H1 (cell line): ENCODE data around the gene WDR33. TPM values are rescaled to one million over a fixed set of nuclear protein-coding genes. Genes with fewer than 3 reads are reported as not detected.

ENCODE experiments used
- CTCF ChIA-PET: fragments of 300-600 bp; sonication (Branson Sonifier 250); formaldehyde crosslinking; loops from one replicate; lab custom pipeline; 2021; ENCODE audit not compliant: partially characterized antibody; lab: Charles Lee
- POLR2A ChIA-PET: fragments of 300-600 bp; sonication (Branson Sonifier 250); formaldehyde crosslinking; loops from one replicate; lab custom pipeline; 2021; ENCODE audit warnings: inconsistent platforms; ENCODE audit not compliant: partially characterized antibody; lab: Charles Lee
- DNase-seq, 2 experiments: peaks; one replicate each; pipeline versions ENCODE4 v3.0.0 to v3.0.0-alpha.2; 2010 to 2022; ENCODE audit warnings: low spot score in 2 of 2, low read depth in 1 of 2, mixed read lengths in 1 of 2
- FAIRE-seq: peaks from 2 replicates; lab custom pipeline; 2011; peaks lifted over from hg19 to GRCh38; lab: Jason Lieb, UNC
- H2AFZ ChIP-seq: 2 replicates; pipeline ENCODE4 v1.8.1; 2012; ENCODE audit warnings: low read length, inconsistent platforms
- H2AK5ac ChIP-seq: 2 replicates; pipeline ENCODE4 v1.6.1; 2013; ENCODE audit warnings: low read depth, low read length
- H2BK120ac ChIP-seq: replicated peaks from 2 replicates; pipeline ENCODE3; 2013; ENCODE audit warnings: low read depth, low read length, inconsistent platforms
- H2BK12ac ChIP-seq: 2 replicates; pipeline ENCODE4 v1.6.1; 2013; ENCODE audit warnings: low read depth, low read length
- H2BK15ac ChIP-seq: 2 replicates; pipeline ENCODE4 v1.6.1; 2013; ENCODE audit warnings: low read length
- H2BK20ac ChIP-seq: 2 replicates; pipeline ENCODE4 v1.6.1; 2013; ENCODE audit warnings: low read length
- H2BK5ac ChIP-seq: 2 replicates; pipeline ENCODE4 v1.6.1; 2013; ENCODE audit warnings: low read depth, low read length
- H3K14ac ChIP-seq: 2 replicates; pipeline ENCODE4 v1.6.1; 2013; ENCODE audit warnings: inconsistent platforms; ENCODE audit not compliant: insufficient read length
- H3K18ac ChIP-seq: 2 replicates; pipeline ENCODE4 v1.6.1; 2013; ENCODE audit warnings: low read length; ENCODE audit errors: extremely low read depth
- H3K23ac ChIP-seq: 2 replicates; pipeline ENCODE4 v1.6.1; 2013; ENCODE audit warnings: inconsistent platforms; ENCODE audit not compliant: insufficient read length
- H3K23me2 ChIP-seq: 2 replicates; pipeline ENCODE4 v1.6.1; 2013; ENCODE audit warnings: low read depth, low read length
- H3K27ac ChIP-seq: 2 replicates; pipeline ENCODE4 v1.6.1; 2011; ENCODE audit warnings: low read depth, low read length, inconsistent platforms
- H3K27me3 ChIP-seq, 4 experiments: replicated peaks in 1 of 4; 1 replicate in 1 of 4; 2 replicates in 3 of 4; pipeline versions ENCODE4 v1.6.1 to v1.8.1; 2011 to 2013; ENCODE audit warnings: low read length in 3 of 4, mild to moderate bottlenecking in 3 of 4, inconsistent platforms in 2 of 4, mixed read lengths in 2 of 4, moderate library complexity in 1 of 4; ENCODE audit not compliant: control insufficient read depth in 3 of 4, insufficient read depth in 3 of 4; ENCODE audit errors: extremely low read depth in 1 of 4
- H3K36me3 ChIP-seq, 4 experiments: 2 replicates each; pipeline versions ENCODE4 v1.6.1 to v1.8.1; 2011 to 2013; ENCODE audit warnings: mild to moderate bottlenecking in 4 of 4, low read length in 3 of 4, moderate library complexity in 2 of 4, control low read depth in 1 of 4, inconsistent platforms in 1 of 4; ENCODE audit not compliant: insufficient read depth in 4 of 4, control insufficient read depth in 2 of 4
- H3K4ac ChIP-seq: replicated peaks from 2 replicates; pipeline ENCODE3; 2013; ENCODE audit warnings: low read length, low read depth, mixed read lengths, inconsistent platforms; ENCODE audit not compliant: insufficient read length
- H3K4me1 ChIP-seq, 4 experiments: replicated peaks in 1 of 4; 1 replicate in 1 of 4; 2 replicates in 3 of 4; pipeline versions ENCODE4 v1.6.1 to v1.8.1; 2011 to 2013; ENCODE audit warnings: low read length in 3 of 4, inconsistent platforms in 2 of 4, mixed read lengths in 1 of 4; ENCODE audit not compliant: insufficient read depth in 4 of 4, control insufficient read depth in 3 of 4
- H3K4me2 ChIP-seq, 2 experiments: 2 replicates each; pipeline versions ENCODE4 v1.6.1 to v1.8.1; 2011 to 2013; ENCODE audit warnings: low read depth in 2 of 2, low read length in 2 of 2, control low read depth in 1 of 2, inconsistent platforms in 1 of 2, mild to moderate bottlenecking in 1 of 2; ENCODE audit not compliant: insufficient read depth in 1 of 2
- H3K4me3 ChIP-seq, 4 experiments: fragments of 200-600, 300-600 bp in 1 of 4; sonication (generic), shearing (Covaris generic), sonication (Bioruptor Twin) in 1 of 4; 2 replicates each; pipeline versions ENCODE4 v1.5.1 to v1.8.1; 2011 to 2016; ENCODE audit warnings: low read length in 4 of 4, low read depth in 3 of 4, control low read depth in 2 of 4, inconsistent platforms in 2 of 4, mild to moderate bottlenecking in 2 of 4, mixed read lengths in 1 of 4, moderate library complexity in 1 of 4; ENCODE audit not compliant: insufficient read depth in 2 of 4; ENCODE audit errors: extremely low read depth in 1 of 4
- H3K56ac ChIP-seq: replicated peaks from 2 replicates; pipeline ENCODE3; 2013; ENCODE audit warnings: low read depth, mild to moderate bottlenecking, mixed read lengths, low read length, inconsistent platforms; ENCODE audit not compliant: insufficient read length
- H3K79me1 ChIP-seq: 2 replicates; pipeline ENCODE4 v1.6.1; 2013; ENCODE audit warnings: low read depth, low read length, control low read depth
- H3K79me2 ChIP-seq, 2 experiments: 2 replicates each; pipeline versions ENCODE4 v1.6.1 to v1.8.1; 2012 to 2013; ENCODE audit warnings: low read length in 2 of 2, mild to moderate bottlenecking in 2 of 2, inconsistent platforms in 1 of 2; ENCODE audit not compliant: insufficient read depth in 2 of 2, control insufficient read depth in 1 of 2
- H3K9ac ChIP-seq, 4 experiments: replicated peaks in 1 of 4; 1 replicate in 1 of 4; 2 replicates in 3 of 4; pipeline versions ENCODE4 v1.6.1 to v1.8.1; 2011 to 2013; ENCODE audit warnings: low read depth in 3 of 4, low read length in 3 of 4, control low read depth in 2 of 4, mild to moderate bottlenecking in 2 of 4, moderate library complexity in 2 of 4, inconsistent platforms in 1 of 4; ENCODE audit errors: extremely low read depth in 1 of 4
- H3K9me3 ChIP-seq, 2 experiments: 2 replicates each; pipeline versions ENCODE4 v1.6.1 to v1.8.1; 2012 to 2013; ENCODE audit warnings: mild to moderate bottlenecking in 2 of 2, moderate library complexity in 2 of 2, control low read depth in 1 of 2, inconsistent platforms in 1 of 2, low read depth in 1 of 2, low read length in 1 of 2, mixed read lengths in 1 of 2; ENCODE audit not compliant: insufficient read depth in 2 of 2
- H4K20me1 ChIP-seq, 2 experiments: replicated peaks in 1 of 2; 2 replicates each; pipeline versions ENCODE3 to v1.8.1; 2011 to 2013; ENCODE audit warnings: inconsistent platforms in 2 of 2, low read length in 2 of 2, mild to moderate bottlenecking in 1 of 2; ENCODE audit not compliant: insufficient read depth in 2 of 2, control insufficient read depth in 1 of 2
- H4K5ac ChIP-seq: 2 replicates; pipeline ENCODE4 v1.6.1; 2013; ENCODE audit warnings: low read length, low read depth, mixed read lengths, inconsistent platforms; ENCODE audit not compliant: insufficient read length
- H4K8ac ChIP-seq: 2 replicates; pipeline ENCODE4 v1.8.0; 2013; ENCODE audit warnings: mild to moderate bottlenecking, moderate library complexity, low read length, inconsistent platforms; ENCODE audit not compliant: insufficient read depth; ENCODE audit errors: extremely low read depth
- H4K91ac ChIP-seq: replicated peaks from 2 replicates; pipeline ENCODE3; 2013; ENCODE audit warnings: low read length, mixed read lengths, inconsistent platforms; ENCODE audit not compliant: insufficient read length
- CTBP2 ChIP-seq: IDR thresholded peaks from 2 replicates; pipeline ENCODE4 v1.7.0; 2011; ENCODE audit warnings: borderline replicate concordance, mild to moderate bottlenecking, moderate library complexity, mixed read lengths, low read length; ENCODE audit not compliant: insufficient read depth, insufficient read length
- E2F6 ChIP-seq: IDR thresholded peaks from 2 replicates; pipeline ENCODE4 v1.6.1; 2012; ENCODE audit warnings: inconsistent platforms
- EZH2 ChIP-seq: fragments of 200-600 bp; sonication (generic); IDR thresholded peaks from 2 replicates; pipeline ENCODE4 v1.7.1; 2012; ENCODE audit warnings: low read depth, mild to moderate bottlenecking, moderate library complexity, low read length, inconsistent platforms; ENCODE audit not compliant: severe bottlenecking
- HDAC2 ChIP-seq, 2 experiments: fragments of 300-600 bp in 1 of 2; sonication (generic) in 1 of 2; IDR thresholded peaks; 2 replicates each; pipeline ENCODE4 v1.6.1; 2011 to 2012; ENCODE audit warnings: low read depth in 2 of 2, low read length in 2 of 2, mild to moderate bottlenecking in 2 of 2, moderate library complexity in 2 of 2, borderline replicate concordance in 1 of 2, inconsistent platforms in 1 of 2
- HDAC6 ChIP-seq: IDR thresholded peaks from one replicate; pipeline ENCODE4 v1.7.1; 2012; ENCODE audit warnings: low read depth, mild to moderate bottlenecking, inconsistent platforms, low read length, moderate library complexity
- NANOG ChIP-seq: IDR thresholded peaks from 2 replicates; pipeline ENCODE4 v1.6.1; 2011; ENCODE audit warnings: low read length, low read depth, mild to moderate bottlenecking, inconsistent platforms; ENCODE audit not compliant: insufficient read depth, poor library complexity, severe bottlenecking
- RAD21 ChIP-seq, 2 experiments: IDR thresholded peaks in 1 of 2; conservative IDR thresholded peaks in 1 of 2; 2 replicates each; pipeline ENCODE4 v1.6.1; 2011; ENCODE audit warnings: low read depth in 2 of 2, low read length in 2 of 2, improper control_type of control experiment in 1 of 2, inconsistent platforms in 1 of 2, mild to moderate bottlenecking in 1 of 2, moderate library complexity in 1 of 2
- SIN3A ChIP-seq, 2 experiments: IDR thresholded peaks in 1 of 2; conservative IDR thresholded peaks in 1 of 2; 2 replicates each; pipeline ENCODE4 v1.6.1; 2011 to 2012; ENCODE audit warnings: low read length in 2 of 2, improper control_type of control experiment in 1 of 2, low read depth in 1 of 2, mild to moderate bottlenecking in 1 of 2
- WGBS, 2 experiments: shearing (Covaris generic) in 1 of 2; methylation state at CpG; one replicate each; pipeline versions ENCODE4 v1.1.6 to v1.1.7; 2013 to 2015; ENCODE audit warnings: low lambda C conversion rate in 2 of 2, mixed read lengths in 2 of 2, inconsistent platforms in 1 of 2, low coverage in 1 of 2, missing lambda C conversion rate in 1 of 2; ENCODE audit not compliant: insufficient replicate concordance in 2 of 2, insufficient coverage in 1 of 2, insufficient read length in 1 of 2; ENCODE audit errors: extremely low coverage in 1 of 2, missing lambda C conversion rate in 1 of 2; 5-methylcytosine and 5-hydroxymethylcytosine counted together
- polyA plus RNA-seq, 7 experiments: library from polyadenylated mRNA; depleted of rRNA in 3 of 7; stranded (reverse) in 5 of 7; unstranded in 2 of 7; fragments of >200 nt in 5 of 7; fragments of 200-250 nt in 2 of 7; gene quantifications; 1 replicate in 5 of 7; 2 replicates in 1 of 7; 4 replicates in 1 of 7; pipeline versions ENCODE4 v1.2.1 to v1.2.3, GENCODE V29; 2011 to 2013; ENCODE audit warnings: missing spikeins in 2 of 7, mixed read lengths in 2 of 7
- total RNA-seq: library from RNA; stranded (reverse); fragmentation: NEBNext Ultra II Directional; extraction: Animal tissue kit (Norgen Biotek cat#: 25700); gene quantifications from 2 replicates; pipeline ENCODE4 v1.2.1, GENCODE V29; 2021

WDR33 gene
- total and polyA plus RNA-seq, 2 of the 8 experiments (the other 6 are each of a cell fraction or from before 2014, with no cell fraction given), result 18.1 to 82.7 TPM

- Histone ChIP-seq H3K27ac (peak overlapping the region; percentile 96), H3K23ac (no peak overlapping the region), H4K91ac (peak overlapping the region; percentile 91), H3K9me3 (no peaks in the 10 kb centered on the region), H3K27me3 (no peaks in the 10 kb centered on the region), H3K79me1 (no peaks in the 10 kb centered on the region; the same call in 1 of the 2 replicates), H4K5ac (peak overlapping the region; percentile 95), H3K14ac (no peak overlapping the region), H3K4ac (peak overlapping the region; percentile 32), H2BK5ac (peak overlapping the region; percentile 69), H2BK12ac (no peak overlapping the region), H2AFZ (no peak overlapping the region; the same call in 1 of the 2 replicates), H3K23me2 (peaks cover 6% of the 10 kb centered on the region), H2BK15ac (peak overlapping the region; percentile 22; the same call in 1 of the 2 replicates), H2BK120ac (peak overlapping the region; percentile 74), H2BK20ac (no peak overlapping the region), H4K20me1 (peaks cover 4 to 10% of the 10 kb centered on the region in 2 experiments), H4K8ac (peak overlapping the region; percentile 99), H3K18ac (peak overlapping the region; percentile 88), H3K56ac (peak overlapping the region; percentile 90), H3K4me2 (peak overlapping the region; percentile 59 to 99), H3K4me1 (peaks cover 0 to 4% (median 3%) of the 10 kb centered on the region in 4 experiments; a peak in 6 of 7 replicates), H3K79me2 (peaks cover 0 to 13% of the 10 kb centered on the region in 2 experiments; a peak in 2 of 4 replicates), H2AK5ac (no peak overlapping the region), H3K36me3 (peaks cover 4 to 28% (median 7%) of the 10 kb centered on the region in 4 experiments; a peak in 6 of 8 replicates), H3K9ac (peak overlapping the region; percentile 70 to 100 (median 95)), H3K4me3 (peak overlapping the region; percentile 61 to 80 (median 63))
- POLR2A ChIA-PET, result interaction anchor here (0.7 to 4.6 kb wide), 21 partner anchors 8 to 408 kb away, joined by 3 to 25 read pairs (median 3); partner anchors contain the start of genes ERCC3, LIMS2 and WDR33
- WGBS, 2 experiments, result 2% methylated on average over 87 of the region's 108 CpGs; no CpG with 5 or more reads in 1 of the 2 experiments
- CTCF ChIA-PET, result interaction anchor here (0.8 kb wide), 3 partner anchors 13 to 52 kb away, joined by 3 to 4 read pairs (median 3); no protein-coding TSS in a partner anchor
- DNase-seq (peak; percentile 38 to 81), FAIRE-seq (no peak)
- TF ChIP-seq E2F6 (peak; percentile 73; the same call in 1 of the 2 replicates), HDAC2 (IDR thresholded peaks at IDR 0.05; ENCODE audit: borderline replicate concordance in 1 of 2, low read depth in 2 of 2, low read length in 2 of 2) (peak in 1 of 2 experiments; percentile 78; a peak in 1 of 4 replicates), RAD21 (IDR thresholded peaks at IDR 0.05 in 1 of 2, conservative IDR thresholded peaks at IDR 0.05 in 1 of 2; ENCODE audit: low read depth in 2 of 2, low read length in 2 of 2) (peak; percentile 28 to 35; a peak in 2 of 4 replicates), CTBP2 (no peak), HDAC6 (no peak), NANOG (no peak), SIN3A (conservative IDR thresholded peaks at IDR 0.05 in 1 of 2, IDR thresholded peaks at IDR 0.05 in 1 of 2; ENCODE audit: low read depth in 1 of 2, low read length in 2 of 2) (no peak), EZH2 (no peak)
These were observed 109.1 kb downstream of the WDR33 start for GRCh38 chr2:127701651-127702394.
